HepG2 (cell line): Measurements from ENCODE around the gene CFAP119. TPM values are rescaled to one million over a fixed set of nuclear protein-coding genes. Genes with fewer than 3 reads are reported as not detected.

Experiments
- CBX1 ChIP-seq: IDR thresholded peaks from one replicate; pipeline ENCODE4 v1.6.1; 2016; ENCODE audit warnings: antibody characterized with exemption, low read depth
- CREB1 ChIP-seq, 2 experiments: fragments of 450-650 bp in 1 of 2; IDR thresholded peaks; 2 replicates each; pipeline ENCODE4 v1.6.1; 2016 to 2017; ENCODE audit warnings: control low read depth in 1 of 2, mild to moderate bottlenecking in 1 of 2, missing compliant biosample characterization in 1 of 2, missing genetic modification characterization in 1 of 2
- DNMT3B ChIP-seq: conservative IDR thresholded peaks from 2 replicates; pipeline ENCODE4 v1.6.1; 2016; ENCODE audit warnings: missing biosample characterization, control low read depth
- E2F1 ChIP-seq: sonication (generic); formaldehyde crosslinking; IDR thresholded peaks from 2 replicates; pipeline ENCODE4 v1.5.0; 2020; ENCODE audit warnings: missing genetic modification reagents
- FIP1L1 ChIP-seq: fragments of 200-400 bp; formaldehyde crosslinking; IDR thresholded peaks from 2 replicates; pipeline ENCODE4 v1.6.1; 2018; ENCODE audit warnings: low read depth, mild to moderate bottlenecking, low read length, moderate library complexity, borderline replicate concordance; ENCODE audit not compliant: insufficient read depth
- FLYWCH1 ChIP-seq: sonication (generic); formaldehyde crosslinking; IDR thresholded peaks from 2 replicates; pipeline ENCODE4 v1.8.1; 2023; ENCODE audit warnings: mild to moderate bottlenecking, missing genetic modification reagents
- HOXD1 ChIP-seq: sonication (generic); formaldehyde crosslinking; IDR thresholded peaks from 2 replicates; pipeline ENCODE4 v1.5.0; 2020; ENCODE audit warnings: missing genetic modification reagents
- KLF13 ChIP-seq: sonication (generic); formaldehyde crosslinking; IDR thresholded peaks from 2 replicates; pipeline ENCODE4 v1.4.0; 2020; ENCODE audit warnings: mild to moderate bottlenecking, missing genetic modification reagents
- LCORL ChIP-seq, 2 experiments: fragments of 450-650 bp in 1 of 2; sonication (generic) in 1 of 2; formaldehyde crosslinking in 1 of 2; IDR thresholded peaks; 2 replicates each; pipeline versions ENCODE4 v1.5.0 to v1.6.1; 2017 to 2020; ENCODE audit warnings: antibody characterized with exemption in 1 of 2, missing genetic modification reagents in 1 of 2
- MLX ChIP-seq: IDR thresholded peaks from 2 replicates; pipeline ENCODE4 v1.6.1; 2016
- NRL ChIP-seq: sonication (generic); formaldehyde crosslinking; IDR thresholded peaks from 2 replicates; pipeline ENCODE4 v1.5.0; 2020; ENCODE audit warnings: missing genetic modification reagents, mild to moderate bottlenecking, moderate library complexity, borderline replicate concordance
- PAF1 ChIP-seq: IDR thresholded peaks from 2 replicates; pipeline ENCODE4 v1.6.1; 2016; ENCODE audit warnings: missing genetic modification reagents, missing compliant biosample characterization
- REST ChIP-seq, 2 experiments: IDR thresholded peaks; 2 replicates each; pipeline ENCODE4 v1.6.1; 2011 to 2012; ENCODE audit warnings: low read length in 2 of 2, borderline replicate concordance in 1 of 2, low read depth in 1 of 2, mild to moderate bottlenecking in 1 of 2, moderate library complexity in 1 of 2
- SNRNP70 ChIP-seq: fragments of 200-400 bp; formaldehyde crosslinking; IDR thresholded peaks from 2 replicates; pipeline ENCODE4 v1.6.1; 2017; ENCODE audit warnings: mild to moderate bottlenecking, low read depth, low read length, moderate library complexity
- SP140L ChIP-seq: sonication (generic); formaldehyde crosslinking; IDR thresholded peaks from 2 replicates; pipeline ENCODE4 v1.4.0; 2020; ENCODE audit warnings: missing genetic modification reagents, borderline replicate concordance
- TGIF2 ChIP-seq: IDR thresholded peaks from 2 replicates; pipeline ENCODE4 v1.6.1; 2016; ENCODE audit warnings: control low read depth, missing compliant biosample characterization
- TRAFD1 ChIP-seq: sonication (generic); formaldehyde crosslinking; IDR thresholded peaks from 2 replicates; pipeline ENCODE4 v1.5.1; 2020; ENCODE audit warnings: missing genetic modification reagents, mild to moderate bottlenecking, borderline replicate concordance
- TSC22D2 ChIP-seq: sonication (generic); formaldehyde crosslinking; IDR thresholded peaks from 2 replicates; pipeline ENCODE4 v1.5.1; 2020; ENCODE audit warnings: missing genetic modification reagents, mild to moderate bottlenecking, borderline replicate concordance
- ZBTB42 ChIP-seq: sonication (generic); formaldehyde crosslinking; IDR thresholded peaks from 2 replicates; pipeline ENCODE4 v1.5.0; 2020; ENCODE audit warnings: mild to moderate bottlenecking, missing genetic modification reagents
- ZKSCAN1 ChIP-seq: fragments of 150-350 bp; IDR thresholded peaks from 2 replicates; pipeline ENCODE4 v1.6.1; 2014; ENCODE audit warnings: low read length
- ZNF232 ChIP-seq: sonication (generic); formaldehyde crosslinking; IDR thresholded peaks from 2 replicates; pipeline ENCODE4 v1.4.0; 2020; ENCODE audit warnings: missing genetic modification reagents, borderline replicate concordance
- ZNF558 ChIP-seq: sonication (generic); formaldehyde crosslinking; IDR thresholded peaks from 2 replicates; pipeline ENCODE4 v1.9.0; 2022; ENCODE audit warnings: mild to moderate bottlenecking, missing genetic modification reagents, borderline replicate concordance
- polyA plus RNA-seq, 8 experiments: library from polyadenylated mRNA; depleted of rRNA in 3 of 8; stranded (reverse) in 7 of 8; unstranded in 1 of 8; fragments of >200 nt; fragmentation: Illumina TruSeq in 4 of 8; extraction: Trizol in 4 of 8; gene quantifications; 2 replicates each; pipeline versions ENCODE4 v1.2.1 to v1.2.3, GENCODE V29; 2011 to 2016; ENCODE audit warnings: low read depth in 4 of 8, missing spikeins in 1 of 8, mixed read lengths in 1 of 8; ENCODE audit not compliant: insufficient read depth in 1 of 8
- total RNA-seq, 5 experiments: library from RNA; depleted of rRNA; stranded (reverse); fragments of >200 nt; fragmentation: Illumina TruSeq; extraction: Trizol; gene quantifications; 2 replicates each; pipeline ENCODE4 v1.2.3, GENCODE V29; 2016; ENCODE audit warnings: low read depth in 1 of 5

Gene CFAP119
- total and polyA plus RNA-seq, 2 of the 13 experiments (the other 11 are each of a cell fraction or from before 2014, with no cell fraction given), result 6.4 TPM

GRCh38 chr16:30805370-30806169 lies 43.7 kb upstream of the CFAP119 start (continued):
- TF ChIP-seq HOXD1 (peak; percentile 79), FIP1L1 (no peak), LCORL (IDR thresholded peaks at IDR 0.05) (0 out of 2 replicates have a peak, but pooled peaks have one; percentile 57), LCORL (CRISPR knock-in tag; IDR thresholded peaks at IDR 0.05) (peak; percentile 93), CBX1 (peak; percentile 53), REST (IDR thresholded peaks at IDR 0.05; ENCODE audit: borderline replicate concordance in 1 of 2, low read depth in 1 of 2, low read length in 2 of 2) (peak in 1 of 2 experiments; percentile 83; a peak in 2 of 4 replicates), ZKSCAN1 (no peak; the same call in 1 of the 2 replicates), MLX (CRISPR knock-in tag) (peak; percentile 64; the same call in 1 of the 2 replicates), PAF1 (CRISPR knock-in tag) (no peak), ZNF558 (CRISPR knock-in tag) (peak; percentile 89; the same call in 1 of the 2 replicates), CREB1 (IDR thresholded peaks at IDR 0.05) (no peak), CREB1 (CRISPR knock-in tag; IDR thresholded peaks at IDR 0.05) (no peak; the same call in 1 of the 2 replicates), TGIF2 (CRISPR knock-in tag) (no peak), SNRNP70 (no peak), ZNF232 (peak; percentile 65; the same call in 1 of the 2 replicates), KLF13 (0 out of 2 replicates have a peak, but pooled peaks have one; percentile 57), TRAFD1 (no peak), ZBTB42 (CRISPR knock-in tag) (peak; percentile 88; the same call in 1 of the 2 replicates), SP140L (no peak), NRL (peak; percentile 98; the same call in 1 of the 2 replicates), DNMT3B (CRISPR knock-in tag) (peak; percentile 82; the same call in 1 of the 2 replicates), E2F1 (peak; percentile 86), FLYWCH1 (CRISPR knock-in tag) (no peak), TSC22D2 (CRISPR knock-in tag) (peak; percentile 99)
